SK-MEL-5 (cell line): ENCODE measurements around the gene ITGB5. TPM values are rescaled to one million over a fixed set of nuclear protein-coding genes. Genes with fewer than 3 reads are reported as not detected.

Experiments
- DNase-seq: peaks from one replicate; pipeline ENCODE4 v3.0.0-alpha.2; 2016; ENCODE audit warnings: low read depth, low spot score
- in situ Hi-C: cut with HindIII; loops from 2 replicates; pipeline ENCODE4 v1.10.0; 2016; ENCODE audit warnings: low sequenced_read_pairs, high pct_unique_total_duplicates, low pct_unique_long_range_greater_than_20kb
- total RNA-seq: library from RNA; depleted of rRNA; stranded (reverse); fragments of >200 nt; shearing (Covaris generic); gene quantifications from 2 replicates; pipeline ENCODE4 v1.2.3, GENCODE V29; 2014

ITGB5 gene
- total RNA-seq, 1 experiment from 2014 or later: 103 TPM

- DNase-seq: peak; percentile 68
- in situ Hi-C loops: no loop called here
Observed at GRCh38 chr3:124878561-124879336, 8.4 kb downstream of the ITGB5 start.

- in situ Hi-C loops: no loop called here
- no peak for DNase-seq
Observed at GRCh38 chr3:124877674-124878073, 9.5 kb downstream of the ITGB5 start.

- in situ Hi-C loops: no loop called here
Observed at GRCh38 chr3:124876401-124876878, 10.7 kb downstream of the ITGB5 start.

GRCh38 chr3:124873226-124873625 lies 13.9 kb downstream of the ITGB5 start:
- in situ Hi-C loops: no loop called here
- DNase-seq: no peak

More at GRCh38 chr3:124876401-124876878, 10.7 kb downstream of the ITGB5 start:
- no peak for DNase-seq

- in situ Hi-C loops: no loop called here
- no peak for DNase-seq
Observed at GRCh38 chr3:124867511-124867910, 19.7 kb downstream of the ITGB5 start.

GRCh38 chr3:124862006-124862405 lies 25.2 kb downstream of the ITGB5 start:
- DNase-seq: no peak
- in situ Hi-C loops: no loop called here

- DNase-seq: no peak
- in situ Hi-C loops: no loop called here
Observed at GRCh38 chr3:124861041-124861440, 26.1 kb downstream of the ITGB5 start.

GRCh38 chr3:124860599-124860998 lies 26.6 kb downstream of the ITGB5 start:
- in situ Hi-C loops: no loop called here
- DNase-seq: peak; percentile 58

GRCh38 chr3:124859025-124859424 lies 28.1 kb downstream of the ITGB5 start:
- in situ Hi-C loops: no loop called here
- no peak for DNase-seq

- no peak for DNase-seq
- in situ Hi-C loops: no loop called here
Observed at GRCh38 chr3:124858275-124858674, 28.9 kb downstream of the ITGB5 start.

- peak; percentile 13 for DNase-seq
- in situ Hi-C loops: no loop called here
Observed at GRCh38 chr3:124856677-124857076, 30.5 kb downstream of the ITGB5 start.

GRCh38 chr3:124854009-124854408 lies 33.2 kb downstream of the ITGB5 start:
- no peak for DNase-seq
- in situ Hi-C loops: no loop called here

GRCh38 chr3:124853446-124853845 lies 33.7 kb downstream of the ITGB5 start:
- in situ Hi-C loops: no loop called here
- DNase-seq: no peak

- in situ Hi-C loops: no loop called here
- no peak for DNase-seq
Observed at GRCh38 chr3:124851905-124852304, 35.3 kb downstream of the ITGB5 start.

GRCh38 chr3:124851136-124851535 lies 36.0 kb downstream of the ITGB5 start:
- no peak for DNase-seq
- in situ Hi-C loops: no loop called here

GRCh38 chr3:124850633-124851032 lies 36.5 kb downstream of the ITGB5 start:
- no peak for DNase-seq
- in situ Hi-C loops: no loop called here

GRCh38 chr3:124850212-124850611 lies 37.0 kb downstream of the ITGB5 start:
- DNase-seq: no peak
- in situ Hi-C loops: no loop called here

- in situ Hi-C loops: no loop called here
- DNase-seq: no peak
Observed at GRCh38 chr3:124848300-124848699, 38.9 kb downstream of the ITGB5 start.

- in situ Hi-C loops: no loop called here
Observed at GRCh38 chr3:124847863-124848262, 39.3 kb downstream of the ITGB5 start.

More at GRCh38 chr3:124847863-124848262, 39.3 kb downstream of the ITGB5 start:
- DNase-seq: no peak
